ENCODE data around the gene TMC1.

TMC1 gene

GRCh38 chr9:72818385-72818784 lies 297.0 kb downstream of the TMC1 start:
- TF ChIP-seq, protein P1, sequence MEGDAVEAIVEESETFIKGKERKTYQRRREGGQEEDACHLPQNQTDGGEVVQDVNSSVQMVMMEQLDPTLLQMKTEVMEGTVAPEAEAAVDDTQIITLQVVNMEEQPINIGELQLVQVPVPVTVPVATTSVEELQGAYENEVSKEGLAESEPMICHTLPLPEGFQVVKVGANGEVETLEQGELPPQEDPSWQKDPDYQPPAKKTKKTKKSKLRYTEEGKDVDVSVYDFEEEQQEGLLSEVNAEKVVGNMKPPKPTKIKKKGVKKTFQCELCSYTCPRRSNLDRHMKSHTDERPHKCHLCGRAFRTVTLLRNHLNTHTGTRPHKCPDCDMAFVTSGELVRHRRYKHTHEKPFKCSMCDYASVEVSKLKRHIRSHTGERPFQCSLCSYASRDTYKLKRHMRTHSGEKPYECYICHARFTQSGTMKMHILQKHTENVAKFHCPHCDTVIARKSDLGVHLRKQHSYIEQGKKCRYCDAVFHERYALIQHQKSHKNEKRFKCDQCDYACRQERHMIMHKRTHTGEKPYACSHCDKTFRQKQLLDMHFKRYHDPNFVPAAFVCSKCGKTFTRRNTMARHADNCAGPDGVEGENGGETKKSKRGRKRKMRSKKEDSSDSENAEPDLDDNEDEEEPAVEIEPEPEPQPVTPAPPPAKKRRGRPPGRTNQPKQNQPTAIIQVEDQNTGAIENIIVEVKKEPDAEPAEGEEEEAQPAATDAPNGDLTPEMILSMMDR (conservative IDR thresholded peaks at IDR 0.05) = no peak

GRCh38 chr9:72823971-72824370 lies 302.6 kb downstream of the TMC1 start:
- TF ChIP-seq, protein P1 (conservative IDR thresholded peaks at IDR 0.05) = no peak
- no peak overlapping the region for H3K27ac ChIP-seq

More at GRCh38 chr9:72818385-72818784, 297.0 kb downstream of the TMC1 start:
- no peak overlapping the region for H3K27ac ChIP-seq

DNA sequence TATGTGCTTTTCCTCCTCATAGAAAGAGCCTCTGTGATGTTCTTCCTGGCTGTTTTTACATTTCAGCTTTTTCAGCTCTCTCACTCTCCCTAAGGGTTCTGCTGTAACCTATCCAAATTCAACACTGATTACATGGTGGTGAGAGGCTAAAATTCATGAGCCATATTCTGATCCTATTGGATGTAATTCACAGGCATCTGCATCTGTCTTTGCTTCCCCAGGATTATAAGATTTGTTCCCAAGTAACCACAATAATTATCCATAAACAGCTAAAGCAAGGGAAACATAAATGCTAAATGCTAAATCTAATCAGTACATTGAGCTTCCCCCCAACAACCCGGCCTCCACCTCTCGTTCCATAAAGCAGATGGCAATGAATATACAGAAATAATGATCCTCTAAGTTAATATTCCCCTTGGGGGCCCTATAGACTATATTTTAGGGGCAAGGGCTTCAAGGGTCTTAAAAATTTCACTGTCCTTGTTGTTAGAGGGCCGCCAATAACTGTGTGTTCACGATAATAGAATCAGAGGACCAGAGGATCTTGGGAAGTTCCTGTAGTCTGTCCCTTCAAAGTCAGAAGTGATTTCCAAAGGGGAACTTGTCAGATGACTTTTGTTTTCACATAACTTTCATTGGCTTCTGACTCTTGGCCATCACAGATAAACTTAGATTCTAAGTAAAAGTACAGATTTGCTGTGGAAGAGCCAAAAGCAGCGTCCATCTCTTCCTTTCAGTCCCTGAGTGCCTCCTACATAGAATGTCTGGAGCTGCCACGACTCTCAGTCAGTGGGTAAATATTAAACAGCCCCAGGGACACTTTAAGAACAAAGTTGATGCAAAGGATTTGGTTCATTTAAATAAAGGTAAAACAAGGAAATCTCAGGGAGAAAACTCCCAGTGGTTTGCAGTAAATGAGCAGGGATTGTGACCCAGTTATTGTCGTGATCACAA lies 305.9 kb downstream of the TMC1 start:
- TF ChIP-seq, protein P1 (conservative IDR thresholded peaks at IDR 0.05) = no peak
- H3K27ac ChIP-seq = no peak overlapping the region

GRCh38 chr9:72827950-72828731 lies 306.7 kb downstream of the TMC1 start:
- no peak overlapping the region for H3K27ac ChIP-seq
- TF ChIP-seq, protein P1 (conservative IDR thresholded peaks at IDR 0.05) = no peak

DNA sequence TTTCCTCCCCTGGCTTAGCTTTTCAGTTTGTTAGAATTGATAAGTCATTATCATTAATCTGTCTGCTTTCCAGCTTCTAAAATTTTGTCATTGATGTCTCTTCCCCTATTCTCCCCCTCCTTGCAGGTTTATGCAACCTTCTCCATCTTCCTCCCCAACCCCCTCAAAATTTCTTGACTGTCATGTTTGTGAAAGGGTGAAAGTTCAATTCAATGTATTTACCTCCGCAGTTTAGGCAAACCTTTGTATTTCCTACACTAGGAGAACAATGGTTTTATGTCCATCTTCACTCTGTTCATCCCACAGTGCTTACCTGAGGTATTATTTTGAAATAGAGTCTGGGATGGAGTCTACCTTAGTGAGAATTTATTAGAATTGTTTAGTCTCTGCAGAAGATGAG lies 313.6 kb downstream of the TMC1 start:
- H3K27ac ChIP-seq = no peak overlapping the region
- TF ChIP-seq, protein P1 (conservative IDR thresholded peaks at IDR 0.05) = no peak

DNA sequence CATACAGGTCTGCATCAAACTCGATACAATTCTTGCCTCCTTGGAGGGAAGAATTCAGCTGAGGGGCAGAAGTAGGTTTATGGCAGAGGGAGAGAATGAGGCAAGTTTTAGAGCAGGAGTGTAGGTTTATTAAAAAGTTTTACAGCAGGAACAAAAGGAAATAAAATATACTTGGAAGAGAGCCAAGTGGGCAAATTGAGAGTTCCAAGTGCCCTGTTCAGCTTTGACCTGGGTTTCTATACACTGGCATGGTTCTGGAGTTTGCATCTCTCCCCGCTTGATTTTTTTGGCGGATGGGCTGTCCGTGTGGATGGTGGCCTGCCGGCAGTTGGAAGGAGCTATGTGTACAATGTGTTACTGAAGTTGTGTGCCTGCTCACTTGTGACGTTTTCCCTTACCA lies 315.4 kb downstream of the TMC1 start:
- TF ChIP-seq, protein P1 (conservative IDR thresholded peaks at IDR 0.05) = no peak
- no peak overlapping the region for H3K27ac ChIP-seq

DNA sequence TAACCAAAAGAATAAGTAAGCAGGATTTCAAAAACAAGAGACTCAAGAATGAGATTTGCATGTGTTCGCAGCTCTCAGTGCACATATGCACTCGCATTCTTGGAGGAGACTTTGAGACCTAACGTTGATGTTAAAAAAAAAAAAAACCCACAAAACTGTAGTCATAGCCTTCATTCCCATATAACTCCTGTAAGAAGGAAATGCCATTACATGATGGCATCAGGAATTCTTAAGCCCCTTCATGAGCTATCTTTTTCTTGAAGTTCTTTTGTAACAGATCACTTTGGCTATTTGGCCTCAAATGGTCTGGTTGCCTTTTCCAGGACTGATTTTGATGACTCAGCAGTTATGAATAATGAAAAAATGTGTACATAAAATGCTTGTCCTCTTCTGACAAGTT lies 317.7 kb downstream of the TMC1 start:
- TF ChIP-seq, protein P1 (conservative IDR thresholded peaks at IDR 0.05) = no peak
- H3K27ac ChIP-seq = no peak overlapping the region

Data from VCaP (cell line).